NCI-H2081 treated with DMSO at 0.1 percent for 48 hours (cell line): ENCODE data around the gene ADORA1.

Experiments used
- DNase-seq: peaks from one replicate; lab custom pipeline; 2025; lab: John Stamatoyannopoulos, UW

ADORA1 gene

DNA sequence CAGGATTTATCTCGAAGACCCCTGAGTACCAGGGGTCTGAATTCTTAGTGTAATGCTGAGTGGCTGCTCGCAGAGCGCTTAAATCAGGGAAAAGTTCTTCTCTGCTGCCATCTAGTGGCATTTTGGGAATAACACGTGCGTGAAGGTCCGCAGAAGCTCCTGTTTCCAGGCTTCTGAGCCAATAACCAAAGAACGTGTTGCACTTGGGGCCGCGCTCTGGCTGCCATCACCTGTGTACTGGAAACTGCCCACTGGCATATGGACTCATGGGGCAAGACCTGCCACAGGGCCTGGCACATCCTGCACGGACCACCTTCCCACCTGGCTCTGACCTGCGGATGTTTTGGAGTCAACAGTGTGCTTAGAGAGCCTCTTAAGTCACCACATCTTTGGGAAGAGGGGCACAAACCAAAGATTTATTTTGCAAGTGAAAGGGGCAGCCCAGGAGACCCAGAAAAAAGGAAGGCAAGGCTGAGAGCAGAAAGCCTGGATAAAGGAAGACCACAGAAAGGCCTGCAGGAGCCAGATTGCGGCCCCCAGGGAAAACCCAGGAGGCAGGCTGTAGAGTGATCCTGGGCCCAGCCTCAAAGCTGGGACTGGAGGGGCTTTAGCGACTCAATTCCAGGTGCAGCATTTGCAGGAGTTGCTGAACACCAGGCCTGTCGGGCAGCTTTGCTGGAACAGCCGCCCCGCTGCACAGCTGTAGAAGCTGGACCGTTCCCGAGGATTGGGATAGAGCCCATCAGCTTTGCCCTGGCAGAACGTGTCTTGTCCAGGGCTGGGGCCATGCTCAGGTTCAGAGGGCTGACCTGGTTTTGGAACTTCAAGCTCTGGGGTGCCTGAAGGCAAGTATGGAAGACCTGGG is 89.0 kb downstream of the ADORA1 start:
- DNase-seq: peak; percentile 26
